ENCODE measurements around the gene MAP1LC3B2.
A peak's percentile ranks its signal among the peaks of the same experiment; 100 is the strongest.

The MAP1LC3B2 gene

DNA sequence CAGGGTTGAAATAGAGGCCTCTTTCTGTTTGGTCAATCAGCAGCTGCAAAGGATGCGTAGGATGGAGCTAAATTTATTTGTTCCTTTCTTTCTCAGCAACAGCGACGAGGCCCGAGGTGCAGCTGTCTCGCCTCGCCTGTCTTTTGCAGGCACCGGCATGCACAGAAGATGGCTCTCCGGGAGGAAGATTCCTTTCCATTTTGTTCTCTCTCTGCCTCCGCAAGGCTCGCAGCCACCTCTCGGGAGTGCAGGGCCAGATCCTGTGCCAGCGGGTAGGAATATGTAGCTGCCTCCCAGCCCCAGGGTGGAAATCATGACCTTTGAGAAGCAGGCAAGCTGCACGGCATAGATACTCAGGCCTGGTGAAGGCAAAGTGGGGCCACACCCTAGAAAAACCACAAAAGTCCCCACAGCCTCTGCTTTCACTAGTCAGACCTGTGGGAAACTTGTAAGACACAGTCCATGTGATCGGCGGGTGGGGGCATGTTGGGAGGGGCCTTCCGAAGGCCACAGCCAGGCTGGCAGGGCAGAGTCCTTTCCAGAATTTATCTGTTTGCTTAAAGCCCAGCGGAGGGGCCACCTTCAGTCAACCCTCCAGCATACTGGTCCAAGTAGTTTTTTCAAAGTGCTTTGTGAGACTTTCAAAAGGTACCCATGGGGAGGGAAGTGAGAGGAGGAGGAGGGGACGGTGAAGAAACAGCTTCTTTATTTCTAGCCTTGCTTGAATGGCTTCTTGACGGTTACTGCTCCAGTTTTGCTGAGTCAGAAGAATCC, at the start of gene MAP1LC3B2:
Gene MAP1LC3B2 (plus strand): TSS at position 220 of the 774 bp plus-strand sequence. CDS start 16,562 bp downstream, outside the sequence.
- DNase-seq (ENCODE audit: low spot score), result no peak

DNA sequence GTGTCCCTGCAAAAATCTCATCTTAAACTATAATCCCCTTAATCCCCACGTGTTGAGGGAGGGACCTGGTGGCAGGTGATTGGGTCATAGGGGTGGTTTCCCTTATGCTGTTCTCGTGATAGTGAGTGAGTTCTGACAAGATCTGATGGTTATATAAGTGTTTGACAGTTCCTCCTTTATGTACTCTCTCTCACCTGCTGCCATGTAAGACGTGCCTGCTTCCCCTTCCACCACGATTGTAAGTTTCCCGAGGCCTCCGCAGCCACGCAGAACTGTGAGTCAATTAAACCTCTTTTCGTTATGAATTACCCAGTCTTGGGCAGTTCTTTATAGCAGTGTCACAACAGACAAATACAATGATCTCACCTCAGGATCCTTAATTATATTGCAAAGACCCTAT, 45.2 kb upstream of the MAP1LC3B2 start:
- DNase-seq (ENCODE audit: low spot score), result no peak

GRCh38 chr12:116515684-116516083, 43.5 kb upstream of the MAP1LC3B2 start:
- no peak for DNase-seq (ENCODE audit: low spot score)

GRCh38 chr12:116516657-116517056, 42.5 kb upstream of the MAP1LC3B2 start:
- no peak for DNase-seq (ENCODE audit: low spot score)

DNA sequence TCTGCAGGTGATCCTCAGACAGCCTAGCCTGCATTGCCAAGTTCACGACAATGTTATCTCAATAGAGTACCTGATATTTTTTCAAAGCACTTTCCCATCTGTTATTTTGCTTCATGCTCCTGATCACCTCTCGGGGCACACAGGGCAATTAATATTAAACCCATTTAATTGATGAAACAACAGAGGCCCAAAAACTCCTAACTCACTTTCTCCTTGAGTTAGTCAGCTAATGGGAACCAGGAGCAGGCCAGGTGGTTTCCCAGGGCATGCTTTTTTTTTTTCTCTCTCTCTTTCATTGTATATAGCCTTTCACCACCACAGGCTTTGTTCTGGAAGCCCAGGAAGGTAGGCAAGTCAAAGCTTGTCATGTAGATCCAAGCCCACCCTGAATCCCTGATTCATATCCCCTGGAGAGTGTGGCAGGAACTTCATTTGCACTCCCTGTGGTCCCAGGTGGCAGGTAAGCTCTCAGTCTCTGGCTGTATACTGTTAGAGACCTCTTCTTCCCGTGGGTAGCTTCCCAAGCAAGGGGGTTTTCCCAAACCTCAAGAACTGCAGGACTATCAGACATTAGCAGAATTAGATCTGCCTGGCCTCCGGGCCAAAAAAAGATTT, 41.6 kb upstream of the MAP1LC3B2 start:
- DNase-seq (ENCODE audit: low spot score), result no peak

DNA sequence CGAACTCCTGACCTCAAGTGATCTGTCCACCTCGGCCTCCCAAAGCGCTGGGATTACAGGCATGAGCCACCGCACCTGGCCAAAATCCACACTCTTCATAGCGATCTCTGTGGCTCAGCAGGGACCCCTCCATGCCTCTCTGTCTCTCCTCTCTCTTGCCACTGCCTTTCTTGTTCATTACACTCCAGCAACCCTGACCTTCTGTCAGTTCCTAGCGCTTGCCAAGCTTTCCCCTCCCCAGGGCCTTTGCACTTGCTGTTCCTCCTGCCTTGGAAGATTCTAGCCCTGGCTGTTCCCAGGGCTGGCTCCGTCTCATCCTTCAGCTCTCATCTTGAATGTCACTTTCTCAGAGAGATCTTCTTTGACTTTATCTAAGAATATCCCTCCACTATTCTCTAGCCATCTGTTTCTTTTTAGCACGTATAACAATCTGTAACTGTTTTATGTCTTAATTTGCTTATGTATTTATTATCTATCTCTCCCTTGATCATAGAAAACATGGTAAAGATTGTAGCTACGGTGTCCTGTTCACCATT, 38.9 kb upstream of the MAP1LC3B2 start:
- no peak for DNase-seq (ENCODE audit: low spot score)

- DNase-seq (ENCODE audit: low spot score), result no peak
These were observed 38.2 kb upstream of the MAP1LC3B2 start for GRCh38 chr12:116520801-116521471.

DNA sequence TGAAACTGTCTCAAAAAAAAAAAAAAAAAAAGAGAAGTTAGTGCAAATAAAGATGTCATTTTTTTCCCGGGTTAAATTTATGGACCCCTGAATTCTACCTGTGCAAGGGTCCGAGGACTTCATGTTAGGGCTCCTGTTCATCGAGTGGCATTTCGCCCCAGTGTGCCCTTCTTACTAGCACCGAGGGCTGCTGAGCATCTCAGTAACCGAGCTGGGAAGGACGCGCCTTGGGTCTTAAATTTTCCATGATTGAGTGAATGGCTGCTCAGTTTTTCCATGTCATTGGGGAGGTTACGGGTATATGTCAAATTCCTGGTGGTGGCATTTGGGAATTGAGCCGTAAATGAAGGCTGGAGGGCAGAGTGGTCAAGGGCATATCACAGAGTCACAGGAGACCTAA, 34.9 kb upstream of the MAP1LC3B2 start:
- no peak for DNase-seq (ENCODE audit: low spot score)

DNA sequence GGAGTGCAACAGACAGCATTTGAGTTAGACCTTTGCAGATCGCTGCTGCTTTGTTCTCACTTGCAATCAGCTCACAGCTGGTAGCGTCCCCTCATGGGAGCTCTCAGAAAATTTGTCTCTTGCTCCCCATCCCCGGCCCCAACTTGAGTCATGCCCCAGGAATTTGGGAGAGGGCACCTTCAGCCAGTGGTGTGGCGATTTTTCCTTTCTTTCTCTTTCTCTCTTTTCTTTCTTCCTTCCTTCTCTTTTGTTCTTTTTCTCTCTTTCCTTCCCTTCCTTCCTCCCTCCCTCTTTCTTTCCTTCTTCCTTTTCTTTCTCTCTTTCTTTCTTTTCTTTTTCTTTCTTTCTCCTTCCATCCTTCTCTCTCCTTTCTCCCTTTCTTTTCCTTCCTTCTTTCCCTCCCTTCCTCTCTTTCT, 34.2 kb upstream of the MAP1LC3B2 start:
- DNase-seq (ENCODE audit: low spot score), result no peak

DNA sequence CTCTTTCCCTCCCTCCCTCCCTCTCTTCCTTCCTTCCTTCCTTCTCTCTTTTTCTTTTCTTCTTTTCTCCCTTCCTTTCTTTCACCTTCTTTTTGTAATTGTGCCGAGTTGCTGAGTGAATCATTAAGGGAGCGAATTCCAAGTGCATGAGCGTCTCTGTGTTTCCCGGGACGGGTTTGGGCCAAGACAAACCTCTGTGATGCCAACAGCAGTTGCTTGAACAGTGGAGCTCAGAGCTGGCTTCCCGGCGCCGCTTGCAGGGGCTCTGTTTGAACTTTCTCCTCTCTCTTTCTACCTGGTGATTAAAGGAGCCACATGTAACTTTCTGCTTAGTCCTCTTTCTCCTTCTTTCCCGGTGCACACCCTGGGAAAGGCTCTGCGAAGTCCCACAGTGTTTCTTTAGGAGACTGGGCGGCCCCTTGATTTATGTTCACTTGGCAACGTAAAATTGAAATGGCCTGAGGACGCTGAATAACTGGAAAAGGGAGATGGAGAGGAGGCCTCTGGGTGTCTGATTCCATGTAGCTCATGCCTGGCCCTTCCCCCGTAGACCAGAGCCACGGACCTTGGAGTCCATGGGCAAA, 33.7 kb upstream of the MAP1LC3B2 start:
- DNase-seq (ENCODE audit: low spot score), result peak; percentile 62

DNA sequence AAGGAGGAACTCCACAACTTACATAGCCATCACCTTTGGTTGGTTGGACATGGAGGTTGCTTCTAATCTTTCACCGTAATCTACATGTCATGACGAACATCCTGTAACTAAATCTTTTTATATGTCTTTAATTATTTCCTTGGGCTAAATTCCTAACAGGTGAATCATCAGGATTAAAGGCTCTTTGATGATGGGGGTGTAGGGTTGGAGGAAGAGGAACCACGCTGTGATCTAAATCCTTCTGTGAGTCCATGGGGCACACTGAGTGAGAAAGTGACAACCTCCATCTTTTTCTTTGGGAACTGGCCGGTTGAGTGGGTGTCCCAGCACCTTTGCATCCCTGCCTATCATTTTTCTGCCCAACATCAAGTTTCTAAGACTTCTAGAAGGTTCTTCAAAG, 31.1 kb upstream of the MAP1LC3B2 start:
- DNase-seq (ENCODE audit: low spot score), result peak; percentile 60

DNA sequence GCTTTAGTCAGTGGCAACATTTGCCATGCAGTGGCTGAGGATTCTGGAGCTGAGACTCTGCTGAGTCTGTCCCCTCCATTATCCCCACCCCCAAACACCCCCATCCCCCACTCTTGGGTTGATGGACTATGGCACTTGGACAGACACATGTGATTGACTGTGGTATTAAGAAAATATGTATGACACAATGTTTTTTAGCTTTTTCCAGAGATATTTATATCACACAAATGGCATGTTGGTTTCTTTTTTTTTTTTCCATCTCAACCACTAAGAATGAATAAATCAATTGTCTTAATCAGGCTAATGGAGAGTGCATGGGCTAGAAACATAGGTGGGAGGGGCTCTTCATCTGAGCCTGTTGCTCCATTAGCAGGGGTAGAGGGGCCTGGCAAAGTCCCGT, 30.7 kb upstream of the MAP1LC3B2 start:
- DNase-seq (ENCODE audit: low spot score), result no peak

GRCh38 chr12:116529048-116529447, 30.1 kb upstream of the MAP1LC3B2 start:
- DNase-seq (ENCODE audit: low spot score), result no peak

DNA sequence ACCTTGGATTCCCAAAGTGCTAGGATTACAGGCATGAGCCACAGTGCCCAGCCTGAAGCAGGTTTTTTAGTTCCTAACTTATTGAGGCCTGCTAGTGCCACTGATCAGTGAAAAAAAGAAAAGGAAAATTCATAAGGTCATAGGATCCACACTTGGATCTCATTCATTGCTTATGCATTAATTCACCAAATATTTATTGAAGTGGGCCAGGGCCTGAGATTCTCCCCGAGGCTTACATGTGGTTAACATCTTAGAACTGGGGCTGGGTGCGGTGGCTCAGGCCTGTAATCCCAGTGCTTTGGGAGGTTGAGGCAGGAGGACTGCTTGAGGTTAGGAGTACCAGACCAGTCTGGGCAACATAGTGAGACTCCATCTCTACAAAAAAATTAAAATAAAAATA, 29.5 kb upstream of the MAP1LC3B2 start:
- DNase-seq (ENCODE audit: low spot score), result no peak

GRCh38 chr12:116532428-116532827, 26.8 kb upstream of the MAP1LC3B2 start:
- DNase-seq (ENCODE audit: low spot score), result no peak

DNA sequence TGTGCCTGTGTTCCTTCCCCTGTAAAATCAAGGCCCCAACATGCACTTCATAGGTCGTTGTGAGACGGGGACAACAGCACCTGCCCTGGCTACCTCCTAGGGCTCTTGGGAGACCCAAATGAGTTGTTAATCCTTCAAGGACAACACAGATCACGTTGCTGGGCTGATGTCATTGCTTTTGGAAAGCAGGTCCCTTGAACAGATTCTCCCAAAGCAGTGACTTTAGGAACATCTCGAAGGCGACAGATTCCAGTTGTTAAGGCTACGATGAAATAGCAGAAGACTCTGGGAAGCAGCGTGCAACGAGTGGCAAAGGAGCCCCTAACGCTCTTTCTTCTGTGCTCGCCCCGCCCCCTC, 26.2 kb upstream of the MAP1LC3B2 start:
- DNase-seq (ENCODE audit: low spot score), result no peak

DNA sequence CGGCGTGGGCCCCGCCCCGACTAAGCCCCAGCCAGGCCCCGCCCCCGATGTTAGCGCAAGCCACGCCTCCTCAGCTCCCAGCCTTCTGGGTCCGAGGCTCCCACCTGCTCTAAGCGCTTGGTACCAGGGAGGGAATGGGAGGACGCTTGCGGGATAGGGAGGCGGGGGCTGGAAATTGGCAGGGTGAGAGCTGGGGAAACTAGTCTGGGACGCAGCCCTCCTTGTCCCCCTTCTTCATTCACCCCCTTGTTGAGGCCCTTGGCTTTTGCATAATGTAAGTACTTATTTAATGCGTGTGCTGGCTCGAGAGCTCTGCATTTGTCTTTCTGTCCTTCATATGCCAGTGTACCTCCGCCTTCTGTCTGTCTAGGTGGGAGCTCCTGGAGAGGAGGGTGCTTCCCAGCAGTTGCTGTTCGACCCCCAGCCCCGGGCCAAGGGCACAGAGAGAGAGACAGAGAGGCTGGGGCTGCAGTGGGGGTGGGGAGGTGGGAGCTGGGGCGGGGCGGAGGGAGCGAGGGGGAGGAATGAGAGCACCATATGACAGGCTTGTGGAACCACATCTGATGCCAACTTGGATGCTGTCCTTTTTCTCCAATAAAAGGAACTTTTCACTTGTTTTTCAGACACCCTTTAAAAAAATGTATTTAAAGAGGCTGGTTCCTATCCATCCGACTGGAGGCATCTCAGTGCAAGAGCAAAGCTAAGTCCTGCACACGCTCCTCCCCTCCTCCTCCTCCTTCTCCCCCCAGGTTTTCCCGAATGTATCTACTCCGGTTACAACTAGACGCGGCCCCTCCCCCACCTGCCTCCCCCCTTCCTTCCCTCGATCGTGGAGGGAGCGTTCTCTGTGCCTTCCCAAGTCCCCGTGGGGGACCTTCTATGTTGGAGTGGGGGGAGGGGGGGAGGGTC, 25.6 kb upstream of the MAP1LC3B2 start:
- DNase-seq (ENCODE audit: low spot score), result peak; percentile 49

DNA sequence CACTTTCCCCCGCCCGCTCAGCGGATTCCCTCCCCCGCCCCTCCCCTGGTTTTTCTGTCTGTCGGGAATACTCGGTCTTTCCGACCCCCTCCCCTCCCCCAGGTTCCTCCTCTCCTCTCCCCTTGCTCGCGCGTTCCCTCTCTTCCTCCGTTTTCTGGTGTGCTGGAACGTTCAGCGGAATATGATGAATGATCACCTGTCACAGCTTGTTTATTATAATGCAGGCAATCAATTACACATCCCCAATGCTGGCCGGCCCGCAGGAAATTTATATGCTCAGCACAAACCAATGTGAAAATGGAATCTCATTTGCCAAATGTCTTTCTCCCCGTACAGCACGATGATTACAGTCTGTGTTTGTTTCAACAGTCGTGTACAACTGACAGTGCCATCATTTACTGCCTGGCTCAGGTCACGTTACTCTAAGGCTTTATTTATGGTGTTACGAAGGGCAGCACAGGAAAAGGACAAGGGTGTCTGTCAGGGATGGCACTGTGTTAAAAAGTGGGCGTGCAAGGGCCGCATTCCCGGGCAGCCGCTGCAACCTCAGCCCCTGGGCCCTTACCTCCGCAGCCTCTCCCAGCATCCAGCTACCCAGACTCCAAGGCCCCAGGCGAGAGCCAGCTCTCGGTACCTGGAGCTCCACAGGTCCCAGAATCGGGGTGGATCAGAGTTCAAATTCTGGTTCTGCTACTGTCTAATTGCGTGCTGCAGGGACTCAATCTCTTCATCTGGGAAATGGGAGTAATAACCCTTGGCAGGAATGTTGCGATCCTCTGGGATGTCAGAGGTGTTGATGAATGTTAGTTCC, 24.7 kb upstream of the MAP1LC3B2 start:
- no peak for DNase-seq (ENCODE audit: low spot score)

DNA sequence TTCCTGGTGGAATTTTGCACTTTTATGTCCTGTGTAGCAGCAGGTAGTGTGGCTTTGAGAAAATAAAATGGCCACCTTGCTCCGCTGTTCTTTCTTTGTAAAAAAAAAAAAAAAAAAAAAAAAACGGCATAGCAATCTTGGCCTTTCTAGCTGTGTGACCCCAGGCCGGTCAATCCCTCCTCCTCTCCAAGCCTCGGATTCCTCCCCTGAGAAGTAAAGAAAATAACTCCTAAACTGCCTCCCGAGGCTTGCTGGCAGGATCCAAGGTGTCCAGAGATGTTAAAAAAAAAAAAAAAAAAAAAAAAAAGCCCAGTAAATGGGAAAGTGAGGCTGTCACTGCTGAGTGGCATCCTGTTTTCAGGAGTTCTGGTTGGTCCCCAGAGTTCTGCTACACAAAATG, 23.9 kb upstream of the MAP1LC3B2 start:
- DNase-seq (ENCODE audit: low spot score), result no peak

DNA sequence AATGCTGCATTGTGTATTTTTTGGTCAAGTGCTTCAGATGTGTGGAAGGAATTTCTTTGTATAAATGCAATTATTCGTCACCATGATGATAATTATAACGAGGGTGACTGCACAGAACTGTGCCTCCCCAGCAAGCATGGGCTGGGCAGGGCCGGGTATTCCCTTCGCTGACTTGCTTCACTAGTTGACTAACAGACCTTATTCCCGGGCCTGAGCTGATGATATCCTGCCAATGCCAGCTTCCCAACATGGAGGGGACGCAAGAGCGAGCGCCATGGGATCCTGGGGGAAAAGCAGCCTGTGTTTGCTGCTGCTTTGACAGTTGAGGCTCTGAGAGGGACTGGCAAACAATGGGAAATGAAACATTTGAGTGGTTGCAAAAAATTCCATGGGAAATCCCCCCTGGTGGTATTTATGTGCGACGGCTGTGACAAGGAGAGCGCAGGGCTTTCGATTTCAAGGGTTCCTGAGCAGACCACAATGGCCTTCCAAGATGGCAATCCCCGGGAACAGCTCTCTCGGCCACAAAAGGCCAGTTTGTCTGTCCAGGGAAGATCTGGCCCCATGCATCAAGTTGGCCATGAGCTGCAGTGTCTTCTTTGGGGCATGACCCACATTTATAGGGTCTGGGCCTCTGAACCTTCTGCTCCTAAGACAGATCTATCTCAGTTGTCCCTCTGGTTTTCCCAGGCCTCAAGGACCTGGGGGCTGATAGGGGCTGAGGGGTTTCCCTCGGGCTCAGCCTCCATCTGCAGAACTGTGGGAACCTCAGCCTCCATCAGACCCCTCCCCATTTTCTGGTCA, 21.9 kb upstream of the MAP1LC3B2 start:
- no peak for DNase-seq (ENCODE audit: low spot score)

Measured in RKO (cell line).